HG02852 (cell line): ENCODE data around the gene WRAP73.
A peak's percentile ranks its signal among the peaks of the same experiment; 100 is the strongest.

Experiments used
- ATAC-seq: cut with Tn5 transposase; IDR thresholded peaks from one replicate; pipeline ENCODE4 v1.9.1; 2021; ENCODE audit warnings: mild to moderate bottlenecking, moderate library complexity; ENCODE audit not compliant: unreplicated experiment

The WRAP73 gene, protein sequence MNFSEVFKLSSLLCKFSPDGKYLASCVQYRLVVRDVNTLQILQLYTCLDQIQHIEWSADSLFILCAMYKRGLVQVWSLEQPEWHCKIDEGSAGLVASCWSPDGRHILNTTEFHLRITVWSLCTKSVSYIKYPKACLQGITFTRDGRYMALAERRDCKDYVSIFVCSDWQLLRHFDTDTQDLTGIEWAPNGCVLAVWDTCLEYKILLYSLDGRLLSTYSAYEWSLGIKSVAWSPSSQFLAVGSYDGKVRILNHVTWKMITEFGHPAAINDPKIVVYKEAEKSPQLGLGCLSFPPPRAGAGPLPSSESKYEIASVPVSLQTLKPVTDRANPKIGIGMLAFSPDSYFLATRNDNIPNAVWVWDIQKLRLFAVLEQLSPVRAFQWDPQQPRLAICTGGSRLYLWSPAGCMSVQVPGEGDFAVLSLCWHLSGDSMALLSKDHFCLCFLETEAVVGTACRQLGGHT

DNA sequence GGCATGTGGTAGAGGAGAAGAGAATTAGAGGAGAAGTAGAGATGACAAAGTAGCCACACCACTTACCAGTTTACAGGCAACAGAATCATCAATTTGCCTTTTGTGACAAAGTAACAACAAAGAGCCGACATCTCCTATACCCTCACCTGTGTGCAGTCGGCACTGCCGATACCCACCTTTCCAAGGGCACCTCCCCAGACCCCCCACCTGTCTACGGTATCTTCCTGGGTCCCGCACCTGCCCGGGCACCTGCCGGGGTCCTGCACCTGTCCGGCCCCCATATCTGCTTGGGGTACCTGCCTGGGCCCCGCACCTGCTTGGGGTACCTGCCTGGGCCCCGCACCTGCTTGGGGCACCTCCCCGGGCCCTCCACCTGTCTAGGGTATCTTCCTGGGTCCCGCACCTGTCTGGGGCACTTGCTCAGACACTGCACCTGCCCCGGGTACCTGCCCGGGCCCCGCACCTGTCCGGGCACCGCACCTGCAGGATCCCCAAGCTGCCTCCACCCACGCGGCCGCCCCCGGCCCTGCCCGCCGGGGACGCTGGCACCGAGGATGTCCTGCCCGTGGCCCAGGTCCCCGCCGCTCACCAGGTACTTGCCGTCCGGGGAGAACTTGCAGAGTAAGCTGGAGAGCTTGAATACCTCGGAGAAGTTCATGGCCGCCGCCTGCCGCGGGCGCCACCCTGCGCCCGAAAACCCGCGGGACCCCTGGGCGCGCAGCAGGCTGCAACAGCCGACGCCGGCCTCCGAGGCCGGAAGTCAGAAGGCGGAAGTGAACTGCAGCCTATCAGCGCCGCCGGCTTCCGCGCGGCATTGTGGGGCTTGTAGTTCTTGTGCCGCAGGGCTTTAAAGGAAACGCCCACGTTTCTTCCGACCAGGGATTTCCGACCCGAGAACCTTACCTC, at the start of gene WRAP73:
Gene WRAP73, minus strand, starts transcription at position 762 of the 906 bp plus-strand sequence. Its CDS starts 104 bp downstream, at position 658.
- ATAC-seq, result peak; percentile 83

GRCh38 chr1:3699596-3699995, 49.7 kb upstream of the WRAP73 start:
- ATAC-seq, result no peak

GRCh38 chr1:3698660-3699408, 48.9 kb upstream of the WRAP73 start:
- no peak for ATAC-seq

- no peak for ATAC-seq
Measured at GRCh38 chr1:3697810-3698209, 47.9 kb upstream of the WRAP73 start.

DNA sequence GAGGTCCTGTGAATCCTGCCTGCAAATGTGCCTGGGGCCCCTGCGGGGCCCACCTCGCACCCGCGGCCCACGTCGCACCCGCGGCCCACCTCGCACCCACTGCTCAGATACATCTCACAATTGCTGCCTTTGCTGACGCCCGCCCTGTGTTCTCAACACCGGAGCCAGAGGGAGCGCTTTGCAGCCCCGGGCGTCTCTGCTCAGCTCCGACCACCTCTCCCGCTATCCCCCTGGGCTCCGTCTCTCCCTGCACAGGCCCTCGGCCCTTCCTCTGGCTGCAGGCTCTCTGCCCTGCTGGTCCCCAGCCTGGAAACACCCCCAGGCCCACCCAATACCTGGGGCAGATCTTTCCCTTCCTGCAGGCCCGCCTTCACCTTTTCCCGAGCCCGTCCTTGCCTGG, 47.2 kb upstream of the WRAP73 start:
- no peak for ATAC-seq

GRCh38 chr1:3696689-3697088, 46.8 kb upstream of the WRAP73 start:
- no peak for ATAC-seq

- no peak for ATAC-seq
Measured at GRCh38 chr1:3695326-3696217, 45.7 kb upstream of the WRAP73 start.

DNA sequence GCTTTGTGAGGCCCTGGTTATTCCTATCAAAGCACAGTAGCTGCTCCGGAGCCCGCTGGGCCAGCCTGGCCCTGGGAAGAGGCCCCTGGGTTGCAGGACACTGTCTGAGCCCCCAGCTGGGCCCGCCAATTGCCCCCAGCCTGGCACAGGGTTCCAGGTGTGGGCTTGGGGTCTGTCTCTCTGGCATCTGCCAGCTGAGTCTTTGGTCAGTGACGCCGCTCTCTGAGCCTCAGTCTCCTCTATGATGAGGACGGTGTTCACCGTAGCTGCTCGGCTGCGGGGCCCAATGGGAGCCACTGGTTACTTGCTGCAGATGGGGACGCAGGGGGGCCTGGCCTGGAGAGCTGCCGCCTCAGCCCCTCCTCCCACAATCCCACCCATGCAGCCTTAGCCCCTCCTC, 43.4 kb upstream of the WRAP73 start:
- ATAC-seq, result no peak

DNA sequence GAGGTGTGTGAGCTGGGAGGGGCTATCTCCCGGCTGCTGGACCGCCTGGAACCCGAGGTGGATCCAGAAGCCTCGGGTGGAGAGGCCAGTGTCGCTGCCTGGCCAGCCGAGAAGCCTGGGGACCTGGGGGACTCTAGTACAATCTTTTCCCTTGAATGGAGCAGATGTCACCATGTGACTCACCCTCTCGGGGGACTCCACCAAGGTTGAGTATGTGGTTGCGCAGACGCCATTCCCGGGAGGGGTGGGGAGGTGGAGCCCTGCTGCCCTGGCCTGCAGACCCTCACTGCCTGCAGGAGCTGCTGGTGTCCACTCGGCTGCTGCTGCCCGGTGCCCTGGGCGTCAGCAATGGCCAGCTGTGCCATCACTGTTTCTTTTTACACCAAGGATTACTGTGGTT, 42.7 kb upstream of the WRAP73 start:
- no peak for ATAC-seq

DNA sequence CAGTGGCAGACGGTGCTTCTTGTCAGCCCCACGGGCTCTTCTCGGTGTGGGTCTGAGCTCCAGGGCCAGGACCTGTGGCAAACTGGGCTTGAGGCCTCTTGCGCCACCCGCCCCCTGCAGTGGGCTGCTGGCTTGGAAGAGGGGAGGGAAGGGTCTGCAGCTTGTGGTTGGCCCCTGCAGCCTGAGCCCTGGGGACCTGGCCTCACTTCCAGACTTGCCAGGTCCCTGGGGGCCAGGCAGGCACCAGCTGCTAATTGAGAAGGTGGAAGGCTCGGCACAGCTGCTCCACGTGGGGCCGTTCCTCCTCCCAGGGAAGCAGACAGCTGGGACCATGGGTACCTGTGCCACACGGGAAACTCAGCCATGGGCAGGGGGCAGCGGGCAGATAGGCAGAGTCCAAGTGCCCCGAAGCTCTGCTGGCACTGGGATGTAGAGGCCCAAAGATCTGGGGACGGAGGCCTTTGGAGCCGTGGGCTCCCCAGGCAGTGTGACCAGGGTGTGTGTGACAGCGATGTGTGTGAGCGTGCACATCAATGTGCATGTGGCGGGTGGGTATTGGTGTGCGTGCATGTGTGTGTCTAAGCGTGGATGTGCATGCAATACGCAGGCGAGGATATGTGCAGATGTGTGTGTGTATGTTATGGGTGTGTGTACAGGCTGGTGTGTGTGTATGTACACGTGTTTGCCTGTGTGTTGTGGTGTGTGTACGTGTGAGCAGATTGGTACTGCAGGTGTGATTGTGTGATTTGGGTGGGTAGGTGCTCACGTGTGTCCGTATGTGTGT, 41.7 kb upstream of the WRAP73 start:
- ATAC-seq, result no peak

DNA sequence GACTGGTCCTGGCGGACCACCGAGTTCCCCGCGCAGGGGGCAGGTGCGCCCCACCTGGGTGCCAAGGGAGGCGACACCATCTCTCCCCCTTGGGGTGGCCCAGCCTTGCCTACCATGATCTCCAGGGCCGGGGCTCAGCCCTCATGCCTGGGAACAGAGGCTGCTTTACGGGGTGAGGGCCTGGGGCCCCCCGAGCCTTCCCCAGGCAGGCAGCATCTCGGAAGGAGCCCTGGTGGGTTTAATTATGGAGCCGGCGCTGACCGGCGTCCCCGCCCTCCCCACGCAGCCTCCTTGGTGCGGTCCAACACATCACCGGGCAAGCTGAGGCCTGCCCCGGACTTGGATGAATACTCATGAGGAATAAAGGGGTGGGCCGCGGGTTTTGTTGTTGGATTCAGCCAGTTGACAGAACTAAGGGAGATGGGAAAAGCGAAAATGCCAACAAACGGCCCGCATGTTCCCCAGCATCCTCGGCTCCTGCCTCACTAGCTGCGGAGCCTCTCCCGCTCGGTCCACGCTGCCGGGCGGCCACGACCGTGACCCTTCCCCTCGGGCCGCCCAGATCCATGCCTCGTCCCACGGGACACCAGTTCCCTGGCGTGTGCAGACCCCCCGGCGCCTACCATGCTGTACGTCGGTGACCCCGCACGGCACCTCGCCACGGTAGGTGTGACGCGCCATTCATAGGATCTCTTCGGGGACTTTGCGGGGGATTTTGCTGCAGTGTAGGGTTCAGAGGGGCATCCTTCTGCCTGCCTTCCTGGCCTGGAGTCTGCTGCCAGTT, 40.6 kb upstream of the WRAP73 start:
- ATAC-seq, result no peak

- ATAC-seq, result no peak
Measured at GRCh38 chr1:3689138-3689750, 39.3 kb upstream of the WRAP73 start.

- ATAC-seq, result no peak
Measured at GRCh38 chr1:3688356-3689137, 38.6 kb upstream of the WRAP73 start.

DNA sequence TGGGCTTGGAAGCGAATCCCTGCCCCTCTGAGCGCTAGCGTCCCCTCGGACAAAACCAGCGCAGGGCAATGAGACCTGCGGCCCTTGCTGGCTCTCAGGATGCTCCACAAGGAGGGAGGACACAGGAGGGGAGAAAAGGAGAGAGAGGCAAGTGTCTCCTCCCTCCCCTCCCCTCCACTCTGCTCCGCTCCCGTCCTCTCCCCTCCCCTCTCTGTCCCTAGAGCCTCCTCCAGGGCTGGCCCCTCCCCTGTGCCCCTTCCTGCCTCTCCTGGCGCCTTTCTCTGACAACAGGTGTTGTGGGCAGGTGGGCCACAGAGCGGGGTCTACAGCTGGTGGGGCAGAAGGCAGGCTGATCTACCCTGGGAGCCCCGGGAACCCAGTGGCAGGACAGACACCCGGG, 37.6 kb upstream of the WRAP73 start:
- no peak for ATAC-seq

DNA sequence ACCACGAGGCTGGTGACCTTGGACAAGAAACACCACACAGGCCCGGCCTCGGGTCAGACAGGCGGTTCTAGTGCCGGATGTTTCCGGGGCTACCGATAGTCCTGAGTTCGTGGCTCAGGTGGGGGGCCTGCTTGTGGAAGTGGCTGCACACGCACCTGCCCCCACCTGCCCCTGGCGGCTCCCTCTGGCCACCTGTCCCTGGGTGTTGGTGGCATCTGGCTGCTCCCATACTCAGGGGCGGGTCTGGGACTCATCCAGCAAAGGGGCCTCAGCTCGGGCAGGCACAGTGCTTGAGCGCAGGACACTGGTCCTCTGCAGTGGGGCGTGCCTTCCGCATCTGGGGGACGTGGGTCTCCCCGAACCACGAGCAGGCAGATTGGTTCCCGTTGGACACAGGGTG, 36.0 kb upstream of the WRAP73 start:
- ATAC-seq, result no peak

DNA sequence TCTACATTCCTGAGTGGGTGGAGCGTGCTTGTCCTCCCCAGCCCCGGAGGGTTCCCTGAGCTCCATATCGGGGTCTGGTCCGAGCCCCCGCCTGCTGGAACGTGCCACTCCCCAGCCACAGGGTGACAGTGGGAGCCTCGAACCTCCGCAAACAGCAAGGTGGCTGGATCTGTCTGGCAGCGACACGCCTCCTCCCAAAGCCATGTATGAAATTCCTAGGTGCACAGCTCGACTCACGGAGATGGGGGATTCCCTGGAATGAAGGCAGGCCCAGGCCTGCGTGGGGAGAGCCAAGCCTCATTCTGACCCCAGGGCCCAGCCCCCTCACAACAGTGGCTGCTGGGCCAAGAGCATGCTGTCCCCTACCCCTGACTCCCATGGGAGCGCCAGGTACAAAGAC, 35.3 kb upstream of the WRAP73 start:
- ATAC-seq, result no peak

GRCh38 chr1:3683992-3684391, 34.1 kb upstream of the WRAP73 start:
- ATAC-seq, result no peak
